IPS-NIHi11 (cell line): ENCODE measurements around the gene OR2AP1.
"Not testable (repeated sequence)": the region's sequence is repeated elsewhere in the genome, so short reads cannot be mapped to it uniquely, and the experiment has no call there.

Source experiments
- DNase-seq: peaks from one replicate; pipeline ENCODE4 v3.0.0; 2012; ENCODE audit warnings: mixed read lengths, low spot score

Gene OR2AP1

GRCh38 chr12:55572168-55572567 lies at the start of gene OR2AP1:
OR2AP1 (plus strand) TSS chr12:55572468; CDS start chr12:55574415, 1,947 bp downstream.
- no peak for DNase-seq

- DNase-seq, result not testable (repeated sequence)
These were observed 24.0 kb upstream of the OR2AP1 start for GRCh38 chr12:55548235-55548634.

- DNase-seq, result no peak
These were observed 23.5 kb upstream of the OR2AP1 start for GRCh38 chr12:55548756-55549155.

GRCh38 chr12:55549302-55549701 lies 23.0 kb upstream of the OR2AP1 start, which contains the start of gene OR6C4:
OR6C4 (plus strand) TSS chr12:55549602; CDS start chr12:55551227, 1,625 bp downstream.
- no peak for DNase-seq

- DNase-seq, result no peak
These were observed 18.0 kb upstream of the OR2AP1 start for GRCh38 chr12:55554296-55554695.

- not testable (repeated sequence) for DNase-seq
These were observed 2.2 kb upstream of the OR2AP1 start for GRCh38 chr12:55570060-55570459.

- not testable (repeated sequence) for DNase-seq
These were observed 1.6 kb upstream of the OR2AP1 start for GRCh38 chr12:55570689-55571088.

GRCh38 chr12:55582066-55582465 lies 9.8 kb downstream of the OR2AP1 start:
- no peak for DNase-seq

- DNase-seq, result no peak
These were observed 13.5 kb downstream of the OR2AP1 start for GRCh38 chr12:55585817-55586216.

- DNase-seq, result not testable (repeated sequence)
These were observed 17.9 kb downstream of the OR2AP1 start for GRCh38 chr12:55590152-55590551.

- DNase-seq, result no peak
These were observed 35.7 kb downstream of the OR2AP1 start for GRCh38 chr12:55607821-55608594.

- no peak for DNase-seq
These were observed 38.3 kb downstream of the OR2AP1 start for GRCh38 chr12:55610598-55610997.

- DNase-seq, result no peak
These were observed 40.4 kb downstream of the OR2AP1 start for GRCh38 chr12:55612646-55613045.

- DNase-seq, result no peak
These were observed 42.5 kb downstream of the OR2AP1 start for GRCh38 chr12:55614764-55615163.

GRCh38 chr12:55619354-55620138 lies 47.3 kb downstream of the OR2AP1 start:
- peak; percentile 80 for DNase-seq

- DNase-seq, result no peak
These were observed 51.8 kb downstream of the OR2AP1 start for GRCh38 chr12:55624056-55624455.
